Measurements from ENCODE around the gene PDRG1.
"Not testable (repeated sequence)": the region's sequence is repeated elsewhere in the genome, so short reads cannot be mapped to it uniquely, and the experiment has no call there.

PDRG1 gene

GRCh38 chr20:31966991-31967655 lies 15.3 kb upstream of the PDRG1 start:
- DNase-seq (ENCODE audit: low read depth) = no peak

DNA sequence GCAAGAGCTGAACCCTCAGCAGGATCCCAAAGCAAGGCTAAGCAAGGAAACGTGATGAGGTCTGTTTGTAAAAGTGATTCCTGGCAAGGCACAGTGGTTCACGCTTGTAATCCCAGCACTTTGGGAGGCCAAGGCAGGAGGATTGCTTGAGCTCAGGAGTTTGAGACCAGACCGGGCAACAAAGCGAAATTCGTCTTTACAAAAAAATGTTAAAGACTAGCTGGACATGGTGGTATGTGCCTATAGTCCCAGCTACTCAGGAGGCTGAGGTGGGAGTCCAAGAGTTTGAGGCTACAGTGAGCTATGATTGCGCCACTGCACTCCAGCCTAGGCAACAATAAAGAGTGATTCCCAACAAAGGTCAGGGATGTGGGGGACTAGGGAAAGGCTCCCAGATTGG lies 12.0 kb upstream of the PDRG1 start:
- no peak for DNase-seq (ENCODE audit: low read depth)

GRCh38 chr20:31962761-31963160 lies 10.9 kb upstream of the PDRG1 start:
- DNase-seq (ENCODE audit: low read depth) = no peak

DNA sequence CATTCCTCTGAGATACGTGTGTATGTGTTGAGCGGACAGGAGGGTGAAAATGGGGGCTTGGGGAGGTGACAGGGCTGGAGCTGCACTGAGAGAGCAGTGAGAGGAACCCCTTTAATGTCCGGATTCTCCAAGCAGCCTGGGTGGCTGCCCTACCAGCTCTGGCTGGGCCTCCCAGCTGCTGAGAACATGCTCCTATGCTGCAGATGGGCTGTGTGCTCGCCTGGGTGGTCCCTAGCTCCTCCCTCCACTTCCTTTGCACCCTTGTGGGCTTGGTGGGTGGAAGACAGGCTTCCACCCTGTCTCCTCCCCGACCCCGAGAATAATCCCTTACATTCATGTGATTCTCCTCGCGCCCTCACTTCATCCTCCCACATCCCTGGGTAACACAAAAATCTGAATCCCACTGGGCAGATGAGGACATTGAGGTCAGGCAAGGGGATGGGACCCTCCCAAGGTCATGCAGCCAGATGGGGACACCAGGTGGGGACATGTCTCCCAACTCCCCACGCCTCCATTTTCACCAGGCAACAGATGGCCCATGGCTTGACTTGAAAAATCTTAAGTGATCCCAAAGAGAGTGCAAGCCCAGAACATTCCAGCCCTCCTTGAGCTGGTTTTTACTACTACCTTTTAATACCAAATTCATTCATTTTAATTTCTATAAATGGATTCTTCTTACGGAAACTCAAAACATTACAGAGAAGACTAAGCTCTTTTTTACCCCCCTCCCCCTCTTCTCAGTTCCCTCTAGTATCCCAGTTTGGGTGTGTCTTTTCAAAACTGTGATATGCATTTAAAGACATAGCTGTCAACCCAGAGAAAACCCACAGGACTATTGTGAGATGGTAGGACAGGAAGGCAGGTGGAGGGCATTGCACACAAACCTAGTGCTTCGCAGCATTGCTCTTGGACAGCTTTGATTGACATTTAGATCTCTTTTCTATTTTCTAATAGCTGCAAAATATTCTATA lies 5.0 kb upstream of the PDRG1 start:
- no peak for DNase-seq (ENCODE audit: low read depth)

- no peak for DNase-seq (ENCODE audit: low read depth)
Measured at GRCh38 chr20:31954500-31954899, 2.7 kb upstream of the PDRG1 start.

DNA sequence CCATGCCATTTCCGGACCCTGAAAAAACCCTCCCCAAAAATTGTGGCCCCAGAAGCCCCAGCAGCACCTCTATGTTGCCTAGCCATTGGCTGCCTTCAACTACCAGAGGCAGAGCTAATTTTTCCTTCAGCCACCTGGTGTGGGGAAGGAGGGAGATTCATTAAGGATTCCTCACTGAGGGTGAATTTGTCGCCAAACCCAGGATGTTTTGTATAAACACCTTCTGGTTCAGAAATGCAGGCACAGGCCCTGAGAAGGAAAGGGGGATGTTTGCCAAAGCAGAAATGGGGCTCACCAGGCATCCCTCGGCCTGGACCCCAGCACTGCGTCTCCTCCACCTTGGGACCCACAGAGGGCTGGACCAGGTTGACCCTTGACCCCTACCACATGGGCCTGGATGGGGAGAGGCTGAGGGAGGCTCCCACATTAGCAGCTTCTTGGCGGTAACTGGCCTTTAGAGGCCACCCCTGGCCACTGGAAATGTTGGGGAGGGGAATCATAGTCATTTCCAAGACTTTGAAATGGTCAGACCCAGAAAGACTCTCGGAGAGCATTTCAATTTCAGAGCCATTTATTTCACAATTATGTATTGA lies 1.8 kb upstream of the PDRG1 start:
- DNase-seq (ENCODE audit: low read depth) = no peak

GRCh38 chr20:31951203-31951529 lies 680 bp downstream of the PDRG1 start:
- no peak for DNase-seq (ENCODE audit: low read depth)

DNA sequence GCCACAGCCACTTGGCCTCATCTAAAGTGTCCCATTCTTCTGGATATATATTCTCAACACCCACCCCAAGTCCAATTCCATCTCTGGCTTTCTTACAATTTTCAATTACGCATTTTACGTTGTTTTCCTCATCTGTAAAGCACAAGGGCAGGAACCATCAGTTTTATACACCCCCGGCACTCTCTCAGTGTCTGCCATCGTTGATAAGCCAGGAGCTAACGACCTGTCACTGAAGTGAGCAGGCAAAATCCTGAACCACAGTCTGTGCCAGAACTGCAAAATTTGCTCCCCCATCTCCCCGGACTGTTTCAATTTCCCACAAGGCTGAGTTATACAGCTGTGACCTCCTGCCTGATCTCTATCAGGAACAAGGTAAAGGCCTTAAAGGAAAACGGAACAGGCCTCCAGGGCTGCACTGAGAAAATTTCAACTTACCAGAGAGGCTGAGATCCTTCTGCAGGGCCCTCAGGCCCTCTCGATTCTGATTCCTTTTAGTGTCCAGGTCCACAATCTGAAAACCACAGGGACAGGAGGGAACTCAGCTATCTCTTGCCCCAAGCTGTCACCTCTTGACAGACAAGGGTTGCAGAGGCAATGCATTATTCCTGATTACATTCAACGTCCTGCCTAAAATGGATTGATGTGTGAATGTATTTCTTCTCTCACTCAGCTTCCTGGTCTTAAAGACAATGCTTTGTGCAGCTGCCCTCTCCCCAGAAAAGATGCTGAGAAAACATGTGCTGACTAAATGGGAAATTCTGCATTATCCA lies 1.8 kb downstream of the PDRG1 start:
- no peak for DNase-seq (ENCODE audit: low read depth)

DNA sequence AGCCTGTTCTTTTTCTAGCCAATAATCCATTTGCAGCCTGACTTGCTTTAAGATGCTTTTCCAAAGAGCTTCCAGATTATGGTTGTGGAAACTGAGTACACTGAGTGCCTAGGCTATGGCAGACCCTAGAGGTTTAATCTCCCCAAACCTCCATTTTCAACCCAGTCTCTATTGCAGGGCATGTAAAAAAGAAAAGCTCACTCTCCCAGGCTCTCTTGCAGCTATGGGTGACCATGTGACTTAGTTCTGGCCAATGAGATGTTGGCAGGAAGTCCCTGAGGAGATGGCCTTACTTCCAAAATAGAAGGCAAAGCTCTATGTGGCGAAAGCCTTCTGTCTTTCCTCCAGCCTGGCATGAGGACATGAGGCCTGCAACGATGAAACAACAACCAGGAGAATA lies 3.8 kb downstream of the PDRG1 start:
- no peak for DNase-seq (ENCODE audit: low read depth)

- no peak for DNase-seq (ENCODE audit: low read depth)
Measured at GRCh38 chr20:31945785-31946184, 6.1 kb downstream of the PDRG1 start.

- no peak for DNase-seq (ENCODE audit: low read depth)
Measured at GRCh38 chr20:31945319-31945718, 6.5 kb downstream of the PDRG1 start.

DNA sequence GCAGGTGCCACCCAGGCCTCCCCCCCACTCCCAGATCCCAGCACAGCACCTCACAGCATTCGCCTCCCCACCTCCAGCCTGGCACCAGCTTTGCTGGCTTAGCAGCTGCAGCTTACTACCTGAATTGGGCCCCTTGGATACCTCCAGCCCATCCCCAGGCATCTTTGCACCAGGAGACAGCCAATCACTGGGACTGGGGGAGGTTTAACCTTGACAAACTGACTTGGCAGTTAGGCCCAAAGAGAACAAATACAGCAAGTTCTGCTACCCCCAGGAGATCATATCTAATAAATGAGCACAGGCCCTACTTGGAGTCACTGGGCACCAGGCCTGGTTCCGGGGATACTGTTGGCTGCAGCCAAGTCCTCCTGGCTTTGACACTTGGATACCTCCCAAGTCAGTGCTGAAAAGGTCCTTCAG lies 8.8 kb downstream of the PDRG1 start:
- no peak for DNase-seq (ENCODE audit: low read depth)

DNA sequence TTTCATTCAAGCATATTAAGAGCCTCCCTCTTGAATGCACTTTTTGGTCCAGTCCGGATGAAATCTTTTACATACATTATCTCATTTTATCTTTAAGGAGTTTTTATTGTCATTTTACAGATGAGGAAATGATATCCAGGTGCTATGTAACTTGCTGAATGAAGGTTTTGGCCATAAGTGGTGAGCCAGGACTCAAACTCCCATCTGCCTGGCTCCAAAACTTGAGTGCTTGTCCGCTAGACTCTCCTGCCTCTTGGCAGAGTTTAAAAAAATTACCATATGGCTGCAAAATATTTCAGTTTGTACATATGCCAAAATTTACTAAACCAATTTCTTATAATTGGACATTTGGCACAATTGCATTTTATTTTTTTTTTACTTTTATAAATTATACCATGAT lies 12.2 kb downstream of the PDRG1 start:
- no peak for DNase-seq (ENCODE audit: low read depth)

GRCh38 chr20:31937820-31938219 lies 14.0 kb downstream of the PDRG1 start:
- no peak for DNase-seq (ENCODE audit: low read depth)

DNA sequence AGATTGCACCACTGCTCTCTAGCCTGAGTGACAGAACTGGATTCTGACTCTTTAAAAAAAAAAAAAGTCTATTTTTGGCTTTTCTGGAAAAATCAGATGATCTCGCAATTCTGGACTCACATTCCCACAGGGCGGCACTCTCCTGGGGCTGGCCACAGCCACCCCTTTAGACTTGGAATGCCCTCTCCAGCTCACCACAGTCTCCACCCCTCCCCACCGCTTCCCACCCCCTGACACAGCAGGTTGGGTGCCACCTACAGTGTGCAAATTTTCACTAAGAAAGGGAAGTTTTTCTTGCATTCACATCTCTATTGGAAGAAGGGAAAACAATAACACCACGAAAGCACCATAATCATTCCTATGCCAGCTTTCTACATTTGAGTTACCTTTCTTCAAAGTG lies 15.4 kb downstream of the PDRG1 start:
- DNase-seq (ENCODE audit: low read depth) = no peak

DNA sequence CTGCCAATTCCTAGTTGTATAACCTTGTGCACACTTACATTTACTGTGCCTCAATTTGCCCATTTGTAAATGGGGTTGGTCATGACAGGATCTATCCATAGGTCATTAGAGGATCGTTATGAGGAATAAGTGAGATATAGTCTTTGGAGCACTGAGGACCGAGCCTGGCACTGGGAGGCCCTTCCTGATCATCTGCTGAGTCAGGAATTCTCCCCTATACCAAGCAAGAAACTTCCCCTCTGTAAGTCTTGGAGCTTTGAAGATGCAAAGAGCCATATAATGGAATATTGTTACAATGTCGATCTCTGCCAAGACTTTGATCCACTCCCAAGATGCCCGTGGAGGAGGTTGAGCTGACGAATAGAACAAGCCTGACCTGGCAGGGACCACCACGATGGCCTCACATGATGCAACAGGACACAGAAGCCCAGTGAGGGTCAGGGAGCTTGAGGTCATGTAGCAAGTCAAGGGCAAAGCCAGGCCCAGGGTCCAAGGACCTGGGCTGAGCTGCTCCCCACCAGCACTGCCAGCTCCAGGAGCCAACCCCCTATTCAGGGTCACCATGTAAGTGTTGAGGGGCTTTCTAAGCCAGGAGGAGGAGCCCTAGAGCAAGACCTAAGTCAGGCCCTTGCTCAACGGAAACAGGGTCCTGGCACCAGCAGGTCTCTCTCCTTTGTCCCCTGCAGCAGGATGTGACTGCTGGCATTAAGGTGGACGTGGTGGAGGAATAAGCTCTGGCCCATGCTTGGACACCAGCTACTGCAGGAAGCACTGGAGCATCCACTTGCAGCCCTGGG lies 16.7 kb downstream of the PDRG1 start:
- no peak for DNase-seq (ENCODE audit: low read depth)

DNA sequence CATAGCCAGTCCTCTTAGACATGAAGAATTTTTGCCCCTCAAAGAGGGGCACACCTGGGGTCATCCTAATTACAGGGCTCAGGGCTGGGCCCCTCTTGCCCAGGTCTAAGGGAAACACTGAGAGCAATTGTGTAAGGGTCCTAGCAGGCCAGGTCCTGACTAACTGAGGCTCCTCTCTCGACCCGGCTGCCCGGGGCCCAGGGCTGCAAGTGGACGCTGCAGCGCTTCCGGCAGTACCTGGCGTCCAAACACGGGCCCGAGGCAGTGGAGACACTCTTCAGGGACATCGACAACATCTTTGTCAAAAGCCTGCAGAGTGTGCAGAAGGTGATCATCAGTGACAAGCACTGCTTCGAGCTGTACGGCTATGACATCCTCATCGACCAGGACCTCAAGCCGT lies 17.4 kb downstream of the PDRG1 start:
- no peak for DNase-seq (ENCODE audit: low read depth)

GRCh38 chr20:31933698-31934097 lies 18.1 kb downstream of the PDRG1 start:
- DNase-seq (ENCODE audit: low read depth) = no peak

DNA sequence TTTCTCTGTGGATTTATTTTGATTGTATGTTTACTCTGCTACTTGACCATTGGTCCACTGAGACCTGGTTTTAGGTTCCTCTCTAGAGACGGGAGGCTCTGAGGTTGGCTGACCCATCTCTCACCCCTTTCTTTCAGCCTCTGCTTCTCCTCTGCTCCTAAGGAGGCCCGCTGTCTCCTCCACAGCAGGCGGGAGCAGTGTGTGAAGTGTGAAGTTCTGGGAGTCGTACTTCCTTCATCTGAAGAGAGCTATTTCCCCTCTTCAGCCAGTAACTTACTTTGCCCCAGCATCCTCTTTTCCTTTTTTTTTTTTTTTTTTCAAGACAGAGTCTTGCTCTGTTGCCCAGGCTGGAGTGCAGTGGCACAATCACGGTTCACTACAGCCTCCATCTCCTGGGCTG lies 21.1 kb downstream of the PDRG1 start:
- DNase-seq (ENCODE audit: low read depth) = no peak

DNA sequence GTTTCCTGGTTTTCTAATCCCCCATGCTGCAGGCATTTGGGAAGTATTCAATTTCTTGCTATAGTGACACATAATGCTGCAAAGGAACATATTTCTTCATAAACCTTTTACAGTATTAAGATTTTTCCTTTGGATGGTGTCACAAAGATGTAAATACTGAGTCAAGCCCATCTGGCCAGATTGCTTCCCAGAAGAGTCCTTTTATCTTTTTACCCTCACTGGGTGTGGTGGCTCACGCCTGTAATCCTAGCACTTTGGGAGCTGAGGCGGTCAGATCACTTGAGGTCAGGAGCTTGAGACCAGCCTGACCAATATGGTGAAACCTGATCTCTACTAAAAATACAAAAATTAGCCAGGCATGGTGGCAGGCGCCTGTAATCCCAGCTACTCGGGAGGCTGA lies 22.2 kb downstream of the PDRG1 start:
- not testable (repeated sequence) for DNase-seq (ENCODE audit: low read depth)

DNA sequence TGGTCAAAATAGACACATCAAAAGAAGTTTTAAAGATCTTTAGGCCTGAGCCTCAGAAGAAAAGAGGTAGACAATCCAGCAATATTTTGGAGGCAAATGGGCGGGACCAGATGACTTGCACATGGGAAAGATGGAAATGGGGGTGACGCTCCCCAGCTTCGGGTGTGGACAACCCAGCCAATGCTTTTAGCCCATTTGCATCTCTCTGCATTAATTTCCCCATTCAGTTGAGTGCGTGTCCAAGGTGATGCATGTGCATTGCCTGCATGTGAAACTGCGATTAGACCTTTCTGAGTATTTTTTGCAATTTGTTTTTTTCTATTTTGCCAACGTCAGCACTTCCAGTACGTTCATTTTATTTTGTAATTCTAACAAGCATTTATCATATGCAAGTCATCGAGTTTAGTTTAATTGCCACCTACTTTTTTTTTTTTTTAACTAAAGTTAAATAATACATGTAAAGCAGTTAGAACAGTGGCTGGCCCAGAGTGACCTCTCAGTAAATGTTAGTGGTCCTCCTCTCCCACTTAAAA lies 24.2 kb downstream of the PDRG1 start:
- no peak for DNase-seq (ENCODE audit: low read depth)
